GM18861 (cell line): Measurements from ENCODE around the gene CEBPB.

ENCODE experiments used
- ATAC-seq: cut with Tn5 transposase; IDR thresholded peaks from one replicate; pipeline ENCODE4 v1.9.1; 2021; ENCODE audit not compliant: unreplicated experiment

The CEBPB gene

GRCh38 chr20:50210066-50210619 is 19.5 kb downstream of the CEBPB start:
- ATAC-seq, result no peak

DNA sequence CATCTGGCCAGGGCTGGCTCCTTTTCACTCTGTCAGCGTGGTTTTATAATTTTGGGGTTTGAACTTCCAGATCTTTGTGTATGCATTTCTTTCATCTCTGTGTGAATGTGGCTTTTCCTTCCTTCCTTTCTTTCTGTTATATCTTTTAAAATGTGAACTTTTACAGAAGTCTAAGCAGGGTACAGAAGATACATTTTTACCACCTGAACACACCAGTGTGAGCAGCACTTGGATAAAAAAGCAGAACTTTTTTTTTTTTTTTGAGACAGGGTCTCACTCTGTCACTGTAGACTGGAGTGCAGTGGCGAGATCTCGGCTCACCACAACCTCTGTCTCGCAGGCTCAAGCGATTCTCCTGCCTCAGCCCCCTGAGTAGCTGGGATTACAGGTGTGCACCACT is 20.5 kb downstream of the CEBPB start:
- no peak for ATAC-seq

- ATAC-seq, result no peak
These were observed 23.0 kb downstream of the CEBPB start for GRCh38 chr20:50213531-50214106.

DNA sequence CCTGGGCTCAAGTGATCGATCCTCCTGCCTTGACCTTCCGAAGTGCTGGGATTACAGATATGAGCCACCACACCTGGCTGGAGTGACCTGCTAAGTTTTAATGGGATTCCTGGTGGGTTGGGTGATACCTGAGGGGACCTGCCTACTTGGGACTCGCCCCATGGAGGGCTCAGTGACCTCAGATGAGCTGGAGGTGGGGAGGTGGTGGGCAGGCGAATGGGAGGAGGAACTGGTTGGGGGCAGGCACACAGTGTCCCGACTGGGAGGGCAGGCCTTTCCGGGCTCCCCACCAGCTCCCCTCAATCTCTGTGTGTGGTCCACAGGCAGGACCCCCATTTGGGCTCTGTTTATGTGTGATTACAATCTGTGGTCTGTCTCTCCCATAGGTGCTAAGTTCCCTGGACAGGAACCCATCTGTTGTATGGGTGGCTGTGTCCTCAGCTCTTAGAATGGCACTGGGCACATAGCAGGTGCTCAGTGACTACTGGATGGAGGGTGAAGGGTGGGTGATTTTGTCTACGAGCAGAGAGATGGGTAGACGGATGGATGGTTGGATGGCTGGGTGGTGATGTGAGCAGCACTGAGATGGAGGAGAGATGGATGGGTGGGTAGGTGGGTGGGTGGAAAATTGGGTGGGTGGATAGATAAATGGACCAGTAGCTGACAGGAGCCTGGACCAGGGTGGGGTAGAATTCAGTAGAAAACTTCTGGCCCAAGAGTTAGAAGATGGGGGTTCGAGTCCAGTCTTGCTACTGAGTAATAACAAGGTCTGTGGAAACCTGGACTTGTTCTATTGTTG is 23.8 kb downstream of the CEBPB start:
- ATAC-seq, result no peak

GRCh38 chr20:50215101-50215690 is 24.6 kb downstream of the CEBPB start:
- ATAC-seq, result no peak

DNA sequence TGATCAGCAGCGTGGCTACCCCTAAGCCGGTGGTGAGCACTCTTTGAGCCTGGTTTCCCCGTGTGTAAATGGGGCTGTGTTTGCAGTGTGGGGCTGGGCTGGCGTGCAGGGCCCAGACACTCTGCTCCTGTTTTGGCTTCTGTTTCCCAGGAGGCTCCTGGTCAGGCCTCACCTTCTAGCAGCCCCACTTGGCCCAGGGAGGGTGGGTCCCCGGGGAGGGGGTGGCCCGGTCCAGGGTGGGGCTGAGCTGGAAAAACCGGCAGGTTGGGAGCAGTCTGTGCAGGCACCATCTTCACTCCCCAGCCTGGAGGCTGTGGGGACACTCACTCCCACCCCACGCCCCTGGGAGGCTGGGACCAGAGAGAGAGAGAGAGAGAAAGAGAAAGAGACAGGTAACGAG is 25.3 kb downstream of the CEBPB start:
- ATAC-seq, result no peak

DNA sequence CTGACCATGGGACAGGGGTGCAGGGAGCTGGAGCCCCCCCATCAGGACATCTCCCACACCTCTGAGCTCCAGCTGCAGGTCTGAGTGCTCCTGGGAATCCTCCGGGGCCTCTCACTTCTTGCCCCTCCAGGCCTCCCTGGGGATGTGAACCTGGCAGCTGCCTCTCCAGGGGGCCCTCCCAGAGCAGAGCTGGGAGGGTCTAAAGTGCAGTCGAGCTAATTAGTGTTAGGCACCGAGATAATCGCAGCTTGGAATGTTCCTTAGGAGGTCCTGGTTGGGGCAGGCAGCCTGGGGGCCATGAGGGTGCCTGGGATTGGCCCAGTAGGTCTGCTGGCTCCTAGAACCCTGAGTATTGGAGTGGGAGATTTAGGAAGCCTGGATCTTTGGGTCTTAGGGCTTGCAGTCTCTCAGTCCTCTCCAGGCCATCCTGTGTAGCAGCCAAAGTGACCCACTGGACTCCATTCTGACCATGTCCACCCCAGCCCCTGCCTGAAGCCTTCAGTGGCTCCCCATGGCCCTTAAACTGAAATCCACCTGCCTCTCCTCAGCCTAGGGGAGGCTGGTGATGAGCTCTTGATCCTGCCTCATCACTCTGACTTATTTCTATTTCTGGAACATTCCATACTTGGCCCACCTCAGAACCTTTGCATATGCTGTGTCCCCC is 26.0 kb downstream of the CEBPB start:
- no peak for ATAC-seq

DNA sequence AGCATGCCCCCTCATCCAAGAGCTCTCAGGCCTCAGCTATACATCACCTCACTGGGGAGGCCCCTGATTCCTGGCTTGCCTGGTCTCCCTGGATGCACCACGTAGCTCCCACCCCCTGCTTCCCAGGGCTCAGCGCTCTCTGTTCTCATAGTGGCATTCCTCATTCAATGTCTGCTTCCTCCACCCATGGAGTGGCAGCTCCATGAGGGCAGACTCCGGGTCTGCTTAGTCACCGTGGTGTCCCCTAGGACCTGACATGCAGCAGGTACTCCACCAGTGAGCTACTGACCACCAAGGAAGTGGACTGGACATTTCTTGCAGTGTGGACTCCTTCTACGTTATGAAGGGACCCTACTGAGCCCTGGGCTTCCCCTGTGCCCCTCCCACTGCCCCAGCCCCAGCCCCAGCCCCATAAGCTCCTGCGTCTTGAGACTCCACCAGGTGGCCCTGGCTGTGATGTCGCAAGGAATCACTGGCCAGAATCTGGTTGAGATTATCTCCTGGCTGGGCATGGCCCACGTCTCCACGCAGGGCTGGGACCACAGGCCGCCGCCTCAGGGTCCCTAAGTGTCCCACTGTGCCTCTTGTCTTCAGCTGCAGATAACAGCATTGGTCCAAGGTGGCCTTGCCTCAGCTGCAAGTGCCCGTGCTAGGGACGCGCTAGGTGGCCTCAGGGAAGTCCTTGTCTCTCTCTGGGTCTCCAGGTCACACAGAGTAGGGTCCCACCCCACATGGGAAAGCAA is 26.7 kb downstream of the CEBPB start:
- no peak for ATAC-seq

DNA sequence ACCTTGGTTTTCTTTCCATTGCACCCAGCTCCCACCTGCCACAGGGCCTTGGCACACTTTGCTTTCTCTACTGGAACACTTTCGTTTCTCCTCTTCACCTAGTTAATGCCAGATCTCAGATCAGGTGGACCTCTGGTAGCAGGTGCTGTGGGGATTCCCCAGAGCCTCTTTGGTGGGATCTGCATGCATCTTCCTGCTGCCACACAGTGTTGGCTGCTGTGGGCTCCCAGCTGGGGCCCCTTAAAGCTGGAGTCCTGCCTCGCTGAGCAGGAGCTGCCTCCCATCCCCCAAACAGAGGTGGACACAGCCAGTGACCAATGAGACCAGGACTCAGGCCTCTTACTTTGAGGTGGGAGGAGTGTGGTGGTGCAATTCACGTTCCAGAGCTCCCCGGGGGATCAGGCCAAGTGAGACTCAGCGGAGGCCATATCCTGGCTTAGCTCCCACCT is 28.4 kb downstream of the CEBPB start:
- no peak for ATAC-seq

DNA sequence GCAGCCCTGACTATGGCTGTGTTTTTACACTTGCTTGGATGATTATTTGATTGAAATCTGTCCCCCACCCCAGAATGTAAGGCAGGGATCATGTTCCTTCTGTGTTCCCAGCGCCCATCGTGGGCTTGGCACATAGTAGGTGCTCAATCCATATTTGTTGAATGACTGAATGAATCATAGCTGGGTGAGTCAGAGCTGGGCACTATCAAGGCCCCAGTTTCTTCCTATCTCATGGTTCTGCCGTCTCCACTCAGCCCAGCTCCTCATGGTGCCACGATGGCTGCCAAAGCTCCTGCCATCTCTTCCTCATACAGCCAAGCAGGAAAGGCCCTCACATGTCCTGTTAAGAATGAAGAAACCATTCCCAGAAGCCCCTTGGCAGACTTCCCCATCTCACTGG is 29.0 kb downstream of the CEBPB start:
- ATAC-seq, result no peak

DNA sequence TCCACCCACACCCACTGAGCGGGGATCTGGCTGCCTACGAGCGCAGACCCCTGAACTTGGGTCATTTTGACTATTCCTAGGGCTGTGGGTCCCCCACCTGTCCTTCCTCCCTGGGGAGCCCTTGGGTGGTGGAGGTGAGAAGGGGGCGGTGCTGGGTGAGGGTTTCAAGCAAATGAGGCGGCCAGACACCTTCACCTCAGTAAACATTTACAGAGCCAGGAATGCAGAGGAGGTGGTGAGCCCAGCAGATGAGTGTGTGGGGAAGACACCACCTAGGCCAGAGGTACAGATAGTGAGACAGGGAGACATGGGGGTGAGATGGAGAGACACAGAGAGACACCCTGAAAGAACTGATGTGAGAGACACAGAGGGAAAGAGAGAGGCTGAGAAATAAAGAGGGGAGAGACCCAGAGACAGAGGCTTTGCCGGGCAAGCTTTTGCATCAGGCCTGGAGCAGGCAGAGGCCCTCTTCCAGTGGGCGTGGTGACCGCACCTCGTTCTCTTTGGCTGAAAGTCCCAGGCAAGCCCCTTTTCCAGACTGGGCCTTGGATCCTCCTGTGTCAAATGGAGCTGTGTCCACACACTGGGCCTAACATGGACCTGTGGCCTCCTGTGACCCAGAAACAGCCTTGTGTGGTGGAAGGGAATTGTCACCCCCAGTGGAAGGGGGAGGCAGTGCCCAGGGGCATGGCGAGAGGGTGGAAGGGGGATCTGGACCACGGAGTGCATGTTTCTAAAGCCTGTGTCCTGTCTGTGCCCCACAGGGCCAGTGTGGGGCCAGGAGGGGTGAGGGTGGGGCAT is 29.7 kb downstream of the CEBPB start:
- ATAC-seq, result no peak

GRCh38 chr20:50220894-50221365 is 30.3 kb downstream of the CEBPB start:
- ATAC-seq, result no peak

- ATAC-seq, result no peak
These were observed 31.1 kb downstream of the CEBPB start for GRCh38 chr20:50221501-50222308.

- no peak for ATAC-seq
These were observed 31.8 kb downstream of the CEBPB start for GRCh38 chr20:50222309-50223038.

GRCh38 chr20:50223039-50224005 is 32.7 kb downstream of the CEBPB start:
- no peak for ATAC-seq

DNA sequence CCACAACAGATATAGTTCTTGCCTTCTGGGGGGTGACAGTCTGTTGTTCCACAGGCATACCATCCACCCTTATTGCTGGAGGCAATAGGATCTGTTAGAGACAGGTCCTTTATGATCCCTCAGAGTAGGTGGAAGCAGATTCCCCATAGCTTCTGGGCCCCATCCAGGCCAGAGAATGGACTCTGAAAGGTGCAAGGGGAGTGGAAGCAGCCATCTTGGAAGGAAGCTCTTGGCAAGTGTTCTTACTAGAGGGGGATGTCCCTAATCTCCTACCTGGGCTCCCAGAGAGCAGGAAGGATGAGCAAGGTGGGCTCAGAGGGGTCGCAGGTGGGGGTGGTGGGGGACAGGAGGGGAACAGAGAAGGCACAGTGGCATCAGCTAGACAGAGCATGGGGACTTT is 33.4 kb downstream of the CEBPB start:
- ATAC-seq, result no peak
